Heart left ventricle (tissue), 16 donors: ENCODE data around the gene ADAMTSL2. TPM values are rescaled to one million over a fixed set of nuclear protein-coding genes. Genes with fewer than 3 reads are reported as not detected.

ENCODE experiments used
- ATAC-seq, 4 donors: fragments of 200-7000 bp; cut with Tn5 transposase; one replicate each; pipeline ENCODE4 v1.9.1; 2020 to 2022; ENCODE audit warnings: moderate library complexity in 4 of 4, mild to moderate bottlenecking in 3 of 4, moderate number of reproducible peaks in 1 of 4
- DNase-seq, 5 donors: peaks; one replicate each; pipeline ENCODE4 v3.0.0-alpha.2; 2020
- H3K27ac ChIP-seq, 12 donors: fragments of 200-600 bp; sonication (generic) in 4 of 12; one replicate each; pipeline versions ENCODE4 v1.5.0 to v1.8.0; 2016 to 2022; ENCODE audit warnings: mild to moderate bottlenecking in 2 of 12
- H3K27me3 ChIP-seq, 9 donors: fragments of 200-600 bp; sonication (generic) in 2 of 9; one replicate each; pipeline versions ENCODE4 v1.5.1 to v1.8.0; 2016 to 2022; ENCODE audit warnings: mild to moderate bottlenecking in 3 of 9
- H3K36me3 ChIP-seq, 9 donors: fragments of 200-600 bp; sonication (generic) in 2 of 9; one replicate each; pipeline versions ENCODE4 v1.5.0 to v1.8.0; 2018 to 2022; ENCODE audit warnings: mild to moderate bottlenecking in 2 of 9
- H3K4me1 ChIP-seq, 12 donors: fragments of 200-600 bp; sonication (generic) in 4 of 12; one replicate each; pipeline versions ENCODE4 v1.5.0 to v1.8.0; 2016 to 2022; ENCODE audit warnings: mild to moderate bottlenecking in 3 of 12
- H3K4me3 ChIP-seq, 12 donors: fragments of 200-600 bp; sonication (generic) in 4 of 12; one replicate each; pipeline versions ENCODE4 v1.5.0 to v1.8.0; 2017 to 2022; ENCODE audit warnings: mild to moderate bottlenecking in 9 of 12, moderate library complexity in 4 of 12
- H3K9me3 ChIP-seq, 12 donors: fragments of 200-600 bp; sonication (generic) in 4 of 12; one replicate each; pipeline versions ENCODE4 v1.5.0 to v1.8.0; 2016 to 2022; ENCODE audit warnings: mild to moderate bottlenecking in 1 of 12
- POLR2A ChIP-seq, 2 donors: fragments of 450-650 bp; IDR thresholded peaks; one replicate each; pipeline ENCODE4 v1.6.1; 2017; ENCODE audit warnings: antibody characterized with exemption in 2 of 2, mild to moderate bottlenecking in 2 of 2, moderate library complexity in 2 of 2
- WGBS, 4 donors: extraction: QIAGEN DNeasy Blood & Tissue Kit in 2 of 4; methylation state at CpG; one replicate each; pipeline versions ENCODE4 v1.1.5 to v1.1.7; 2013 to 2018; 5-methylcytosine and 5-hydroxymethylcytosine counted together
- intact Hi-C, 10 donors: fragments of 100-400 bp; cut with DNase I; formaldehyde crosslinking; loops; one replicate each; pipeline versions ENCODE4 v1.11.1 to v1.14.2; 2022
- polyA plus RNA-seq, 2 donors: library from polyadenylated mRNA; stranded (reverse); fragments of 200-250 nt; gene quantifications; one replicate each; pipeline ENCODE4 v1.2.3, GENCODE V29; 2013
- total RNA-seq, 9 donors: library from RNA; depleted of rRNA in 2 of 9; stranded (reverse); fragments of >200 nt in 2 of 9; fragmentation: NEBNext Ultra II Directional in 3 of 9; extraction: Animal tissue kit (Norgen Biotek cat#: 25700) in 3 of 9; gene quantifications; one replicate each; pipeline versions ENCODE4 v1.1.0 to v1.2.4, GENCODE V29; 2016 to 2023
- TF ChIP-seq, protein P1 (sequence below), 12 donors: fragments of 200-600 bp; sonication (generic) in 4 of 12; IDR thresholded peaks; one replicate each; pipeline versions ENCODE4 v1.5.0 to v1.8.0; 2018 to 2022; ENCODE audit warnings: antibody characterized with exemption in 12 of 12, mild to moderate bottlenecking in 5 of 12
- donor health status: ischemic (EF 13 %, LVEDD 7.1; RV severe dilation, severe dysfunction).
- donor health status: healthy with polysubstance abuse.
- donor health status: DM: no; HTN: yes; CAD: no.
- donor health status: DM: no; HTN: no; CAD: no.
- donor health status: ischemic (EF 25% LVEDD 6.9; RV normal size, moderate dysfunction).
- donor health status: ischemic (EF 25% LVEDD 5.7; RV mildly dilated, moderate dysfunction).
- donor health status: healthy.
- donor health status: DM: yes; HTN: yes; CAD: no.
- donor health status: ischemic (EF 35%, LVEDD 5.7; RV mildly dilated, moderate dysfunction).
- donor health status: nonischemic (EF 11% LVEDD 7.7; RV severe dilation, severe dysfunction).
- donor health status: DM: yes; HTN: yes; CAD: no.
- donor health status: PGD.
- donor health status: ischemic (EF 29% LVEDD 5.4; RV normal size, mild dysfunction).
- donor health status: nonischemic (EF 23%, LVEDD 6.1; RV moderate dilation, normal function).

Gene ADAMTSL2
- total and polyA plus RNA-seq, 11 donors, result 2.3 to 5.1 (median 3.7) TPM

DNA sequence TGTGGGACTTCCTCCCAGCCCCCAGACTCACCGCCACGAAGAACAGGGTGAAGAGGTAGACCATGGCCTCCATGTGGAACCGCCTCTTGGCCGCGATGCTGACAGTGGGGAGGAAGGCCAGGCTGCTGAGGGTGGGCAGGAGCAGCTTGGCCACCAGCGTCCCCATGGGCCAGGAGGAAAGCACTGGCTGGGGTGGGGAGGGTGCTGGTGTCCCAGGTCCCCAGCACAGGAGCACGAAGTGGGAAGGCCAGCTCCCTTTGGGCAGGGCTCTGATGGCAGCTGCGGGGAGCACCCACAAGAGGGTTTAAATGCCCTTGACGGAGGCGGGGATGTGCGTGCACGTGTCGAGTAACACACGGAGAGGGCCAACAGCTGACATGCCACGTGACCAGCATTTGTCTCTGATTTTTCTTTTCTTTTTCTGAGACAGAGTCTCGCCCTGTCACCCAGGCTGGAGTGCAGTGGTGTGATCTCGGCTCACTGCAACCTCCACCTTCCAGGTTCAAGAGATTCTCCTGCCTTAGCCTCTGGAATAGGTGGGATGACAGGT, 9.8 kb upstream of the ADAMTSL2 start, which contains the start of gene MYMK:
Gene MYMK, minus strand, starts transcription at position 281 of the 550 bp plus-strand sequence. Its CDS starts 115 bp downstream, at position 166.
- ATAC-seq (no peak), DNase-seq (peak in 2 of 5 donors; percentile 20 to 30)
- 93 to 99% (median 97%) methylated on average over 16 to 17 of the region's 17 CpGs for WGBS, 4 donors
- no peak within 1 kb of the TSS for H3K4me3 ChIP-seq
- no peaks in the 10 kb centered on the region for H3K36me3 ChIP-seq
- H3K9me3 ChIP-seq, result no peaks in the 10 kb centered on the region
- H3K27me3 ChIP-seq, result peaks cover 0 to 11% (median 0%) of the 10 kb centered on the region in 9 donors
- intact Hi-C loops, result no loop called here
- H3K27ac ChIP-seq, result no peak within 1 kb of the TSS
- peaks cover 3 to 43% (median 26%) of the 10 kb centered on the region in 12 donors for H3K4me1 ChIP-seq
- no peak for TF ChIP-seq POLR2A (IDR thresholded peaks at IDR 0.05)
- TF ChIP-seq, protein P1, sequence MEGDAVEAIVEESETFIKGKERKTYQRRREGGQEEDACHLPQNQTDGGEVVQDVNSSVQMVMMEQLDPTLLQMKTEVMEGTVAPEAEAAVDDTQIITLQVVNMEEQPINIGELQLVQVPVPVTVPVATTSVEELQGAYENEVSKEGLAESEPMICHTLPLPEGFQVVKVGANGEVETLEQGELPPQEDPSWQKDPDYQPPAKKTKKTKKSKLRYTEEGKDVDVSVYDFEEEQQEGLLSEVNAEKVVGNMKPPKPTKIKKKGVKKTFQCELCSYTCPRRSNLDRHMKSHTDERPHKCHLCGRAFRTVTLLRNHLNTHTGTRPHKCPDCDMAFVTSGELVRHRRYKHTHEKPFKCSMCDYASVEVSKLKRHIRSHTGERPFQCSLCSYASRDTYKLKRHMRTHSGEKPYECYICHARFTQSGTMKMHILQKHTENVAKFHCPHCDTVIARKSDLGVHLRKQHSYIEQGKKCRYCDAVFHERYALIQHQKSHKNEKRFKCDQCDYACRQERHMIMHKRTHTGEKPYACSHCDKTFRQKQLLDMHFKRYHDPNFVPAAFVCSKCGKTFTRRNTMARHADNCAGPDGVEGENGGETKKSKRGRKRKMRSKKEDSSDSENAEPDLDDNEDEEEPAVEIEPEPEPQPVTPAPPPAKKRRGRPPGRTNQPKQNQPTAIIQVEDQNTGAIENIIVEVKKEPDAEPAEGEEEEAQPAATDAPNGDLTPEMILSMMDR (IDR thresholded peaks at IDR 0.05), result no peak

DNA sequence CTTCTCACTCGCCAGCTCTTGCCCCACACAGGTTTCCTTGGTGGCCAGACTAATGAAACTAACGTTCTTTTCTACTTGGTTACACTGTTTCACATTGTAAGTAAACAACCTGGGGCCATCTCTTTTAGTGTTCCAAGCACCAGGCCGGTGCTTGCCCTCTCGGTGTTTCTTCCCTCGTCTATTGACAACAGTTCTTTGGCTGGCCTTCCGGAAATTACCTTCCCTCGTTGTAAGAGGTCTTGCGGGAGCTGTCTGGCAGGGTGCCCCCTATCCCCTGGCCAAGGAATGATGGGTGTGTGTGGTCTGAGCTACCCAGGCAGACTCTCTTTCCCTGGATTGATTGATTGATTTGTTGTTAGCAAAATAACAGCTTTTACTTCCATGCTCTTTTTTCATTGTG, 8.8 kb upstream of the ADAMTSL2 start:
- H3K27me3 ChIP-seq, result peaks cover 0 to 11% (median 0%) of the 10 kb centered on the region in 9 donors
- H3K4me3 ChIP-seq, result no peak overlapping the region
- H3K4me1 ChIP-seq, result peaks cover 3 to 43% (median 26%) of the 10 kb centered on the region in 12 donors
- intact Hi-C loops, result no loop called here
- WGBS, 4 donors, result 59 to 77% (median 72%) methylated on average over 8 of the region's 8 CpGs
- no peak for TF ChIP-seq POLR2A (IDR thresholded peaks at IDR 0.05)
- TF ChIP-seq, protein P1 (IDR thresholded peaks at IDR 0.05), result no peak
- DNase-seq (peak in 2 of 5 donors; percentile 16 to 20), ATAC-seq (no peak)
- H3K27ac ChIP-seq, result no peak overlapping the region
- no peaks in the 10 kb centered on the region for H3K36me3 ChIP-seq
- H3K9me3 ChIP-seq, result no peaks in the 10 kb centered on the region

DNA sequence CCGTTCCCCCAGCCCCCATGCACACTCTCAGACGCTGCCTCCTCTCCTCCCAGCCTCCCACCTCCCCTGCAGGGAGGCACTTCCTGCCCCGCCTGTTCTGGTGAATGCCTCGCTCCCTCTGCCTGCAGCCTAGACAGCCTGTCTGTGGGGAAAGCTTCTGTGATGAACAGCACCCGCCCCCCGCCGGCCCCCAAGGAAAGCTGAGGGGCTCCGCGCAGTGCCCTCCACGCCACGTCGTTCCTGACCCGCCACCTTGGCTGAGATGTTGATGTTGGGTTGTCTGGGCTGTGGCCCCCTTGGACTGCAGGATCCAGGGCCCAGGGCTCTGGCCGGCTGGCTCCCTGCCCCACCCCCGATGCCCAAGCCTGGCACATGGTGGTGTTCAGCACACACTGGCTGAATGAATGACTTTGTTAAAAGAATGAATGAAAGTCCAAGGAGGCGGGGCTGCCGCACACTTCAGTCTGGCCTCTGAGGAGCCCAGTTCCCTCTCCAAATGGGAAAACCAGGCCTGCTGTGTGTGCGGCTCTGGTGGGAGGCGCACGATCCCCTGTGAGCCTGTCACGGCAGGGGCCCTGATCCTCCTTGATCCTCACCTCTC, 7.7 kb upstream of the ADAMTSL2 start:
- Histone ChIP-seq H3K9me3 (no peaks in the 10 kb centered on the region), H3K36me3 (no peaks in the 10 kb centered on the region), H3K4me3 (peak overlapping the region in 2 of 12 donors; percentile 12 to 19), H3K4me1 (peaks cover 3 to 43% (median 27%) of the 10 kb centered on the region in 12 donors), H3K27ac (peak overlapping the region in 8 of 12 donors; percentile 1 to 62 (median 32)), H3K27me3 (peaks cover 0 to 18% (median 0%) of the 10 kb centered on the region in 9 donors)
- TF ChIP-seq POLR2A (IDR thresholded peaks at IDR 0.05), result no peak
- TF ChIP-seq, protein P1 (IDR thresholded peaks at IDR 0.05), result peak in 1 of 12 donors; percentile 20
- intact Hi-C loops, result no loop called here
- peak in 2 of 4 donors; percentile 13 to 37 for ATAC-seq
- DNase-seq, result peak in 1 of 5 donors; percentile 35
- WGBS, 4 donors, result 41 to 48% (median 46%) methylated on average over 16 to 21 of the region's 21 CpGs

DNA sequence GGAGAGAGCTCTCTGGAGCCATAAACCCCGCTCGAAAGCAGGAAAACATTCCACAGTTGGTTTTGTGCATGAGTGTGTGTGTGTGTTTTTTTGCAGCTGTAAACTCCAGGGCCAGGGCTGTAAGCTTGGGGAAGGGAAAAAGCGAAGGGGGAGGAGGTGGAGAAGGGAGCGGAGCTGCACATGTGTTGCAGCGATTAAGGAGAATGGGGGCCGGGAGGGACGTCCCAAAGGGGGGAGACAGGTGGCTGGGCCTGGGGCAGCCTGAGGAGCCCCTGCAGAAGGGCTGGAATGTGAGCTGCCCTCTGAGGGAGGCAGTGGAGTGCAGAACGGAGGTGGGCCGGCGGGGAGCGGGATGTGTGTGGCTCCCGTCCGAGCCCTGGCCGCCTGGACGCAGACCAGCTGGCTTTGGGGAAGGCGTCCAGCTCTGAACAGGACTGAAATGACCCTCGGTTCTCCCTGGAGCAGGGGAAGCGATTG, 7.0 kb upstream of the ADAMTSL2 start:
- H3K4me1 ChIP-seq, result peaks cover 3 to 43% (median 27%) of the 10 kb centered on the region in 12 donors
- intact Hi-C loops, result no loop called here
- peak overlapping the region in 2 of 12 donors; percentile 12 to 19 for H3K4me3 ChIP-seq
- H3K9me3 ChIP-seq, result no peaks in the 10 kb centered on the region
- DNase-seq, result peak in 3 of 5 donors; percentile 71 to 84 (median 72)
- H3K27me3 ChIP-seq, result peaks cover 0 to 22% (median 0%) of the 10 kb centered on the region in 9 donors
- ATAC-seq, result peak; percentile 64 to 74 (median 70)
- peak overlapping the region in 6 of 12 donors; percentile 1 to 62 (median 32) for H3K27ac ChIP-seq
- no peak for TF ChIP-seq POLR2A (IDR thresholded peaks at IDR 0.05)
- TF ChIP-seq, protein P1 (IDR thresholded peaks at IDR 0.05), result no peak
- WGBS, 4 donors, result 26 to 36% (median 31%) methylated on average over 17 to 18 of the region's 18 CpGs
- no peaks in the 10 kb centered on the region for H3K36me3 ChIP-seq
